PC-9 (cell line): ENCODE data around the gene RBM15B. TPM values are rescaled to one million over a fixed set of nuclear protein-coding genes. Genes with fewer than 3 reads are reported as not detected.

Experiments used
- BruUV-seq: library from RNA; stranded (reverse); fragments of 400-500 nt; replicated peaks from 2 replicates; lab custom pipeline; 2021; lab: Mats Ljungman, UMichigan
- CTCF ChIA-PET: fragments of 300-600 bp; sonication (Branson Sonifier 250); formaldehyde crosslinking; loops from one replicate; lab custom pipeline; 2022; ENCODE audit warnings: antibody characterized with exemption; lab: Charles Lee
- POLR2A ChIA-PET: fragments of 300-600 bp; sonication (Branson Sonifier 250); formaldehyde crosslinking; loops from one replicate; lab custom pipeline; 2022; ENCODE audit warnings: antibody characterized with exemption; ENCODE audit not compliant: unreplicated experiment; lab: Charles Lee
- DNase-seq, 2 experiments: peaks; one replicate each; pipeline versions ENCODE4 v3.0.0 to v3.0.0-alpha.2; 2015 to 2022; ENCODE audit warnings: mixed read lengths in 1 of 2
- H2AFZ ChIP-seq: fragments of 200-600 bp; sonication (generic); 2 replicates; pipeline ENCODE4 v1.8.1; 2017; ENCODE audit warnings: antibody characterized with exemption
- H3F3A ChIP-seq: fragments of 200-600 bp; sonication (generic); 2 replicates; pipeline ENCODE4 v1.8.1; 2017; ENCODE audit warnings: antibody characterized with exemption, mild to moderate bottlenecking, low read depth; ENCODE audit not compliant: insufficient read depth
- H3K27ac ChIP-seq: fragments of 200-600 bp; sonication (generic); 2 replicates; pipeline ENCODE4 v1.6.1; 2016; ENCODE audit warnings: mixed run types
- H3K27me3 ChIP-seq: fragments of 200-600 bp; sonication (generic); 2 replicates; pipeline ENCODE4 v1.6.1; 2016; ENCODE audit warnings: low read depth, mixed run types; ENCODE audit not compliant: insufficient read depth
- H3K36me3 ChIP-seq: fragments of 200-600 bp; sonication (generic); 2 replicates; pipeline ENCODE4 v1.6.1; 2016; ENCODE audit warnings: low read depth, mixed run types
- H3K4me1 ChIP-seq: fragments of 200-600 bp; sonication (generic); replicated peaks from 2 replicates; pipeline ENCODE4 v1.6.1; 2016; ENCODE audit warnings: mixed run types; ENCODE audit not compliant: insufficient read depth
- H3K4me2 ChIP-seq: fragments of 200-600 bp; sonication (generic); 2 replicates; pipeline ENCODE4 v1.6.1; 2017; ENCODE audit warnings: mixed run types
- H3K4me3 ChIP-seq: fragments of 200-600 bp; sonication (generic); 2 replicates; pipeline ENCODE4 v1.6.1; 2016; ENCODE audit warnings: mixed run types
- H3K79me2 ChIP-seq: fragments of 200-600 bp; sonication (generic); 2 replicates; pipeline ENCODE4 v1.6.1; 2017; ENCODE audit warnings: low read depth, mixed run types
- H3K9me2 ChIP-seq: fragments of 200-600 bp; sonication (generic); 2 replicates; pipeline ENCODE4 v1.8.1; 2017; ENCODE audit warnings: mild to moderate bottlenecking; ENCODE audit not compliant: insufficient read depth
- H3K9me3 ChIP-seq: fragments of 200-600 bp; sonication (generic); 2 replicates; pipeline ENCODE4 v1.8.1; 2016; ENCODE audit warnings: low read depth; ENCODE audit not compliant: insufficient read depth
- H4K20me1 ChIP-seq: fragments of 200-600 bp; sonication (generic); 2 replicates; pipeline ENCODE4 v1.8.1; 2017; ENCODE audit not compliant: insufficient read depth
- EZH2 ChIP-seq: fragments of 200-600 bp; sonication (generic); IDR thresholded peaks from 2 replicates; pipeline ENCODE4 v1.8.0; 2017; ENCODE audit warnings: antibody characterized with exemption, low read depth
- intact Hi-C: fragments of 100-400 bp; cut with micrococcal nuclease; formaldehyde crosslinking; loops from one replicate; pipeline ENCODE4 v1.10.0; 2022; ENCODE audit not compliant: unreplicated experiment
- total RNA-seq: library from RNA; stranded (reverse); gene quantifications from 2 replicates; pipeline ENCODE4 v1.2.3, GENCODE V29; 2021
- TF ChIP-seq, protein P1 (sequence below): fragments of 200-600 bp; sonication (generic); conservative IDR thresholded peaks from 2 replicates; pipeline ENCODE4 v1.6.1; 2017; ENCODE audit warnings: mixed run types, antibody characterized with exemption, mild to moderate bottlenecking, moderate library complexity

Gene RBM15B
- total RNA-seq, 1 experiment from 2014 or later, result 29.4 TPM

DNA sequence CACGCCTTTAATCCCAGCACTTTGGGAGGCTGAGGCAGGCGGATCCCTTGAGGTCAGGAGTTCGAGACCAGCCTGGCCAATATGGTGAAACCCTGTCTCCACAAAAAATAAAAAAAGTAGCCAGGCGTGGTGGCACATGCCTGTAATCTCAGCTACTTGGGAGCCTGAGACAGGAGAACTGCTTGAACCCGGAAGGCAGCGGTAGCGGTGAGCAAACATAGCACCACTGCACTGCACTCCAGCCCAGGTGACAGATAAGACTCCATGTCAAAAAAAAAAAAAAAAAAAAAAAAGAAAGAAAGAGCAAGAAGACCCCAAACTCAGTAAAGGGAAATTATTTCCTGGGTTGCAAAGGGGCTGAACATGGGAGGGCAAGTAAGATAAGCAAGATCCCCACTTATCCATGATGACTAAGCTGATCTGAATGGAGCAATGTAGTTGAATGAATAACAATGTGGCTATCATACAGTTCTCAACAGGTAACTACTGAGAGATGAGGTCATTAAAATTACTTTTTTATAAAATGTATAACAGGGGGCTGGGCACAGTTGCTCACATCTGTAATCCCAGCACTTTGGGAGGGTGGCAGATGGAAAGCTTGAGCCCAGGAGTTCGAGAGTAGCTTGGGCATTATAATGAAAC, 46.0 kb downstream of the RBM15B start:
- peaks cover 11% of the 10 kb centered on the region for H3K36me3 ChIP-seq
- TF ChIP-seq EZH2, result no peak
- TF ChIP-seq, protein P1, sequence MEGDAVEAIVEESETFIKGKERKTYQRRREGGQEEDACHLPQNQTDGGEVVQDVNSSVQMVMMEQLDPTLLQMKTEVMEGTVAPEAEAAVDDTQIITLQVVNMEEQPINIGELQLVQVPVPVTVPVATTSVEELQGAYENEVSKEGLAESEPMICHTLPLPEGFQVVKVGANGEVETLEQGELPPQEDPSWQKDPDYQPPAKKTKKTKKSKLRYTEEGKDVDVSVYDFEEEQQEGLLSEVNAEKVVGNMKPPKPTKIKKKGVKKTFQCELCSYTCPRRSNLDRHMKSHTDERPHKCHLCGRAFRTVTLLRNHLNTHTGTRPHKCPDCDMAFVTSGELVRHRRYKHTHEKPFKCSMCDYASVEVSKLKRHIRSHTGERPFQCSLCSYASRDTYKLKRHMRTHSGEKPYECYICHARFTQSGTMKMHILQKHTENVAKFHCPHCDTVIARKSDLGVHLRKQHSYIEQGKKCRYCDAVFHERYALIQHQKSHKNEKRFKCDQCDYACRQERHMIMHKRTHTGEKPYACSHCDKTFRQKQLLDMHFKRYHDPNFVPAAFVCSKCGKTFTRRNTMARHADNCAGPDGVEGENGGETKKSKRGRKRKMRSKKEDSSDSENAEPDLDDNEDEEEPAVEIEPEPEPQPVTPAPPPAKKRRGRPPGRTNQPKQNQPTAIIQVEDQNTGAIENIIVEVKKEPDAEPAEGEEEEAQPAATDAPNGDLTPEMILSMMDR, result no peak
- H3K4me3 ChIP-seq, result no peak overlapping the region
- intact Hi-C loops, result no loop called here
- H3K27me3 ChIP-seq, result no peaks in the 10 kb centered on the region
- H3K4me2 ChIP-seq, result no peak overlapping the region
- H2AFZ ChIP-seq, result no peak overlapping the region
- H3K4me1 ChIP-seq, result no peaks in the 10 kb centered on the region
- H3K9me3 ChIP-seq, result no peaks in the 10 kb centered on the region
- no peak for DNase-seq
- peaks cover 3% of the 10 kb centered on the region; the same call in 1 of the 2 replicates for H4K20me1 ChIP-seq
- H3K27ac ChIP-seq, result no peak overlapping the region
- H3K79me2 ChIP-seq, result no peaks in the 10 kb centered on the region
- ChIA-PET CTCF (interaction anchor here (0.5 kb wide), 1 partner anchor 20 kb away, joined by 4 read pairs; no protein-coding TSS in a partner anchor), POLR2A (interaction anchor here (0.7 kb wide), 1 partner anchor 63 kb away, joined by 6 read pairs; the partner anchor contains the start of gene DCAF1)
- no peaks in the 10 kb centered on the region for H3K9me2 ChIP-seq
- H3F3A ChIP-seq, result 0 out of 2 replicates have a peak, but pooled peaks cover 3% of the 10 kb centered on the region
- no TSS peak for BruUV-seq

DNA sequence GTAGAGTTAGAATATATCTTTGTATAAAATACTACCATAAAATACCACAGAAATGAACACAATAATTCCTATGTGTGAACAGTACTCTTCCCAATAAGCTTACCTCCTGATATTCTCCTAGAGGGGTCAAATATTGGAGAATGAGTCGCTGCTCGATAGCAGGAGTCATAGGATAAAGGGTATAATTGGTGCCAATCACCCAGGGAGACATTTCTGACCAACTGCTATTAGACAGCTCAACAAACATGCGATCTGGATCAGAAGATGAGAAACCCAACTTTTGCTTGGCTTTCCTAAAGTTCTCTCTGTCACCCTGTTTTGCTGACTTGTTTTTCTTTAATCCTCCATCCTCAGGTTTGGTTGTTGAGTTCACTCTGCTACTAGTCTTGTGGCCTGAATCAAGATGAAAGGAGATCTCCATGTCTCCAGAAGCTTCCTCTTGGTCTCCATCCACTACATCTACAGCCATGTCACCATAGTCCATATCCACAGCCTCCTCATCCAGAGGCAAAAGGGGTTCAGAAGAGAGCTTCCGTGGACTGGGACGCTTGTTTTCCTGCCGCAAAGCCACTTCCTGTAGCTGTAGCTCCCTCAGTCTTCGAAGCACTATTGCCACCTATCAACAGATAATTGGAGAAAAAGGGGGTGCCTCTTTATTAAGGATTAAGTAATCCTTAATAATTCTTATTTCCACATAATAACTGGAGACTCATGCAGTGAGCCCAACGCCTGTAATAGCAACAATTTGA, 50.4 kb downstream of the RBM15B start:
- intact Hi-C loops, result no loop called here

More for the DNA sequence above, 50.4 kb downstream of the RBM15B start:
- no peak for DNase-seq
- no peaks in the 10 kb centered on the region for H3K27me3 ChIP-seq
- H3K36me3 ChIP-seq, result 0 out of 2 replicates have a peak, but pooled peaks cover 6% of the 10 kb centered on the region
- ChIA-PET POLR2A (no interaction called here), CTCF (no interaction called here)
- no peak overlapping the region for H2AFZ ChIP-seq
- no peaks in the 10 kb centered on the region for H3K9me3 ChIP-seq
- BruUV-seq, result no TSS peak
- H3F3A ChIP-seq, result no peaks in the 10 kb centered on the region
- H3K4me2 ChIP-seq, result no peak overlapping the region
- TF ChIP-seq, protein P1, result no peak
- no peak for TF ChIP-seq EZH2
- peaks cover 10% of the 10 kb centered on the region; the same call in 1 of the 2 replicates for H4K20me1 ChIP-seq
- no peaks in the 10 kb centered on the region for H3K9me2 ChIP-seq
- no peak overlapping the region for H3K4me3 ChIP-seq
- no peaks in the 10 kb centered on the region for H3K4me1 ChIP-seq
- H3K79me2 ChIP-seq, result no peaks in the 10 kb centered on the region
- no peak overlapping the region for H3K27ac ChIP-seq
